ENCODE measurements around the gene ENKUR. TPM values are rescaled to one million over a fixed set of nuclear protein-coding genes. Genes with fewer than 3 reads are reported as not detected.

Gene ENKUR
- total and polyA plus RNA-seq, 2 experiments from 2014 or later = 0.11 TPM; not detected in 1

DNA sequence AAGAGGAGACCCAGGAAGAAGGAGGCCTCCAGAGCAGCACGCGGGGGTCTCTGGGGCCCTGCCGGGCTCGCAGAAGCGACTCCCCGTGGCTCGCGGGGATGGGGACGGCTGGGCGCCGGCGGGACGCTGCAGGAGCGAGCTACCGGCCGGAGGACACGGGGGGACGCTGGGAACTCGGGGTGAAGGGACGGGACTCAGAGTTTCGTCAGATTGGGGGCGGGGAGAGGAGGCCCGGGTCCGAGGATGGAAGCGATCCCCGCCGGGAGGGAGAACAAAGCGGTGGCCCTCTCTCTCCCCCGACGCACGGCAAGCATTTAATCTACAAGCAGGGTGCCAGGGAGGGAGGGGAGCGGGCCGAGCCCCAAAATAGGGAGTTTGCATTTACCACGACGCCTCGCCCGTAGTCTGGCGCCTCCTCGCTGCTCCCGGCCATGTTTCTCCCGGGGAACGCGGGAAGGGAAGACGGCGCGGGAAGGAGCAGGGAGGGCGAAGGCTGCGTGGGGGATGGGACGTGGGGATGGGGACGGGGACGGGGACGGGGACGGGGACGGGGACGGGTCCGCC lies 63.7 kb downstream of the ENKUR start, which contains the start of gene PRTFDC1:
Gene PRTFDC1, minus strand, starts transcription at position 464 of the 564 bp plus-strand sequence. Its CDS starts 31 bp downstream, at position 433.
- Histone ChIP-seq H3K4me3 (peak within 1 kb of the TSS; percentile 69), H3K9me3 (ENCODE audit: low read depth) (no peaks in the 10 kb centered on the region), H3K27ac (peak within 1 kb of the TSS; percentile 98), H3K9me2 (ENCODE audit: insufficient read depth) (no peaks in the 10 kb centered on the region), H3K36me3 (ENCODE audit: low read depth) (no peaks in the 10 kb centered on the region), H3F3A (ENCODE audit: insufficient read depth) (peaks cover 26% of the 10 kb centered on the region), H2AFZ (peak within 1 kb of the TSS; percentile 80), H3K4me1 (ENCODE audit: insufficient read depth) (peaks cover 36% of the 10 kb centered on the region), H3K9ac (peak within 1 kb of the TSS; percentile 91), H3K4me2 (ENCODE audit: unreplicated experiment) (peak within 1 kb of the TSS; percentile 90), H4K20me1 (ENCODE audit: insufficient read depth) (no peaks in the 10 kb centered on the region), H3K27me3 (replicated peaks; ENCODE audit: insufficient read depth) (no peaks in the 10 kb centered on the region), H3K79me2 (ENCODE audit: insufficient read depth) (no peaks in the 10 kb centered on the region)
- peak; percentile 71 for DNase-seq
- TF ChIP-seq EZH2phosphoT487 (IDR thresholded peaks at IDR 0.05; ENCODE audit: insufficient read depth, low read depth) (no peak), EZH2 (IDR thresholded peaks at IDR 0.05; ENCODE audit: insufficient read depth, poor library complexity, severe bottlenecking) (no peak)
- WGBS, 2 experiments (ENCODE audit: low coverage in 1 of 2, low lambda C conversion rate in 2 of 2, missing lambda C conversion rate in 2 of 2) = 0 to 2% methylated on average over 26 to 56 of the region's 56 CpGs
- in situ Hi-C loops (cut with MboI) = no loop called here

DNA sequence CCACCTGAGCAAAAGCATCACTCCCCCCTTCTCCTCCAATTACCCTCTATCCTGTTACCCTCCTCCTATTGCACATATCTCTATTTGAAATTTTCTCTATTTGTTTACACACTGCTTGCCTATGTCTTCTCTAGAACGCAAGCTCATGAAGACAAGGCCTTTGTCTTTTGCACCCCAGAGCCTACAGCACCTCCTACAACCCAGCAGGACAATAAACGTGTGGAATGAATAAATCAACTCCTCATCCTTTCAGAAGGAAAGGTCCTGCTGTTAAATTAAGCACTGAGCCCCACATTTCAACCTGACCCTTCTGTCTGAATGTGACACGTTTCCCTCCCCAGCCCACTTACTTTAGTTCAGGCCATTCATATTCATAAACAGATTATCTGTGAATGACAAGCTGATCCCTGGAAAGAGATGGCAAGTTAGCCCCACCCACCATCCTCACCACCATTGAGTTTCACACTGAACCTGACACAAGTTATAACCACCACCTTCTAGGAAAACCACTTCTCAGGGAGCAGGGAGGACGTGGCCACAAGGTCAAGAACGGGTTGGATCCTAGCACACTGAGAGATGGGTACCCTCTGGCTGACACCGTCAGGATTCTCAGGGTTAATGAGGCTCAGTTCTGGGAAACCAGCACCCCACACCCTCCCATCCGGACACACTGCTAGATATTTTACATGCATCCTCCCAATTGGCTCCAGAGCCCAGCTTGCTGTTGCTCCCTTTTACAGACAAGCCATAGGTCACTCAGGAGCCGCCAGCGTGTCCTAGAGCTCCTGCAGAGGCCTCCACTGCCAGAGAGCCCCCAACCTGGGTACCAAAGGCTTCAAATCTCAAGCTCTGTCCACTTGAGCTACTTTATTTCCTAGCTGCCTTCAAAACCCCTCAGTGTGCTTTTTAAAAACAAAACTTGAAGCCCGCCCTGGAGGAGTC lies 64.5 kb downstream of the ENKUR start:
- WGBS, 2 experiments (ENCODE audit: low coverage in 1 of 2, low lambda C conversion rate in 2 of 2, missing lambda C conversion rate in 2 of 2) = 29% methylated on average over 10 of the region's 10 CpGs
- Histone ChIP-seq H3K79me2 (ENCODE audit: insufficient read depth) (0 out of 2 replicates have a peak, but pooled peaks cover 5% of the 10 kb centered on the region), H3K4me2 (ENCODE audit: unreplicated experiment) (peak overlapping the region; percentile 90), H3K9me2 (ENCODE audit: insufficient read depth) (no peaks in the 10 kb centered on the region), H3K36me3 (ENCODE audit: low read depth) (no peaks in the 10 kb centered on the region), H2AFZ (peak overlapping the region; percentile 80), H3K9me3 (ENCODE audit: low read depth) (no peaks in the 10 kb centered on the region), H3K4me3 (peak overlapping the region; percentile 69), H3K9ac (peak overlapping the region; percentile 91), H3F3A (ENCODE audit: insufficient read depth) (peaks cover 25% of the 10 kb centered on the region), H3K27ac (peak overlapping the region; percentile 98), H3K4me1 (ENCODE audit: insufficient read depth) (peaks cover 36% of the 10 kb centered on the region), H3K27me3 (replicated peaks; ENCODE audit: insufficient read depth) (no peaks in the 10 kb centered on the region), H4K20me1 (ENCODE audit: insufficient read depth) (no peaks in the 10 kb centered on the region)
- peak; percentile 66 for DNase-seq
- in situ Hi-C loops (cut with MboI) = no loop called here
- TF ChIP-seq EZH2phosphoT487 (IDR thresholded peaks at IDR 0.05; ENCODE audit: insufficient read depth, low read depth) (no peak), EZH2 (IDR thresholded peaks at IDR 0.05; ENCODE audit: insufficient read depth, poor library complexity, severe bottlenecking) (no peak)

DNA sequence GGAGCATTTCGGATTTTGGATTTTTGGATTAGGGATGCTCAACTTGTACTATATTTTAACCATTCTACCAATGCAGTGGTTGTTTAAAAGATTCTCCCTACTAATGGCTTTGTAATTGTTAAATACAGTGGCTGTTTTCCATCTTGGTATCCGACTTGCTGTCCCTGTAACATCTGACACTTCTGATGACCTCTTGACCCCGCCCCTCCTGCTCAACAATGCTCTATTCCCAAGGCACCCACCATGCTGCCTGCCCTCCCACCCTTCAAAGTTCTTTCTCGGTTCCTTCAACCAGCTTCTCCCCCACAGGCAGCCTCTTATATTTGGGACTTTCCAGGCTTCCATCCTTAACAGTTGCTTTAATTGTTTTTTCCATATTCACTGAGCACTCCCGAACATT lies 65.5 kb downstream of the ENKUR start:
- in situ Hi-C loops (cut with MboI) = no loop called here
- no peak overlapping the region for H3K9ac ChIP-seq
- 0 out of 2 replicates have a peak, but pooled peaks cover 15% of the 10 kb centered on the region for H3K79me2 ChIP-seq (ENCODE audit: insufficient read depth)
- H2AFZ ChIP-seq = no peak overlapping the region
- DNase-seq = no peak
- no peak overlapping the region for H3K27ac ChIP-seq
- no peaks in the 10 kb centered on the region for H4K20me1 ChIP-seq (ENCODE audit: insufficient read depth)
- peaks cover 36% of the 10 kb centered on the region for H3K4me1 ChIP-seq (ENCODE audit: insufficient read depth)
- no peaks in the 10 kb centered on the region for H3K27me3 ChIP-seq (replicated peaks; ENCODE audit: insufficient read depth)
- H3K4me2 ChIP-seq (ENCODE audit: unreplicated experiment) = no peak overlapping the region
- H3K9me3 ChIP-seq (ENCODE audit: low read depth) = no peaks in the 10 kb centered on the region
- peaks cover 20% of the 10 kb centered on the region for H3F3A ChIP-seq (ENCODE audit: insufficient read depth)
- no peaks in the 10 kb centered on the region for H3K9me2 ChIP-seq (ENCODE audit: insufficient read depth)
- WGBS, 2 experiments (ENCODE audit: low coverage in 1 of 2, low lambda C conversion rate in 2 of 2, missing lambda C conversion rate in 2 of 2) = 69 to 71% methylated on average over 5 of the region's 5 CpGs
- H3K36me3 ChIP-seq (ENCODE audit: low read depth) = no peaks in the 10 kb centered on the region
- TF ChIP-seq EZH2phosphoT487 (IDR thresholded peaks at IDR 0.05; ENCODE audit: insufficient read depth, low read depth) (no peak), EZH2 (IDR thresholded peaks at IDR 0.05; ENCODE audit: insufficient read depth, poor library complexity, severe bottlenecking) (no peak)
- no peak overlapping the region for H3K4me3 ChIP-seq

DNA sequence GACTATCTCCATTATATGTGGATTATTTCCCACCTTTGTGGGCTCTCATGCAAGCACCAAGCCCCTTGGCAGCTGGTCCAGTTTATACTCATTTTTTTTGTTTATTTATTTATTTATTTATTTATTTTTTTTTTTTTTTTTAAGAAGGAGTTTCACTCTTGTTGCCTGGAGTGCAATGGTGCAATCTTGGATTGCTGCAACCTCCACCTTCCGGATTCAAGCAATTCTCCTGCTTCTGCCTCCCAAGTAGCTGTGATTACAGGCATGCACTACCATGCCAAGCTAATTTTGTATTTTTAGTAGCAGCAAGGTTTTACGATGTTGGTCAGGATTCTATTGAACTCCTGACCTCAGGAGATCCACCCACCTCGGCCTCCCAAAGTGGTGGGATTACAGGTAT lies 66.3 kb downstream of the ENKUR start:
- Histone ChIP-seq H3K36me3 (ENCODE audit: low read depth) (no peaks in the 10 kb centered on the region), H3K9ac (no peak overlapping the region), H3F3A (ENCODE audit: insufficient read depth) (peaks cover 25% of the 10 kb centered on the region), H3K79me2 (ENCODE audit: insufficient read depth) (0 out of 2 replicates have a peak, but pooled peaks cover 18% of the 10 kb centered on the region), H3K4me2 (ENCODE audit: unreplicated experiment) (no peak overlapping the region), H3K4me3 (no peak overlapping the region), H3K9me3 (ENCODE audit: low read depth) (no peaks in the 10 kb centered on the region), H4K20me1 (ENCODE audit: insufficient read depth) (no peaks in the 10 kb centered on the region), H3K4me1 (ENCODE audit: insufficient read depth) (peaks cover 44% of the 10 kb centered on the region), H3K27me3 (replicated peaks; ENCODE audit: insufficient read depth) (no peaks in the 10 kb centered on the region), H3K27ac (no peak overlapping the region), H2AFZ (no peak overlapping the region), H3K9me2 (ENCODE audit: insufficient read depth) (no peaks in the 10 kb centered on the region)
- WGBS, 2 experiments (ENCODE audit: low coverage in 1 of 2, low lambda C conversion rate in 2 of 2, missing lambda C conversion rate in 2 of 2) = 90 to 92% methylated on average over 3 of the region's 3 CpGs
- DNase-seq = no peak
- in situ Hi-C loops (cut with MboI) = no loop called here
- TF ChIP-seq EZH2 (IDR thresholded peaks at IDR 0.05; ENCODE audit: insufficient read depth, poor library complexity, severe bottlenecking) (no peak), EZH2phosphoT487 (IDR thresholded peaks at IDR 0.05; ENCODE audit: insufficient read depth, low read depth) (no peak)
